Smooth muscle cell of the brain vasculature (primary cell): Measurements from ENCODE around the gene AIDA.

Experiments
- DNase-seq: peaks from one replicate; pipeline ENCODE4 v3.0.0-alpha.2; 2012; ENCODE audit warnings: low read depth, low spot score

AIDA gene

DNA sequence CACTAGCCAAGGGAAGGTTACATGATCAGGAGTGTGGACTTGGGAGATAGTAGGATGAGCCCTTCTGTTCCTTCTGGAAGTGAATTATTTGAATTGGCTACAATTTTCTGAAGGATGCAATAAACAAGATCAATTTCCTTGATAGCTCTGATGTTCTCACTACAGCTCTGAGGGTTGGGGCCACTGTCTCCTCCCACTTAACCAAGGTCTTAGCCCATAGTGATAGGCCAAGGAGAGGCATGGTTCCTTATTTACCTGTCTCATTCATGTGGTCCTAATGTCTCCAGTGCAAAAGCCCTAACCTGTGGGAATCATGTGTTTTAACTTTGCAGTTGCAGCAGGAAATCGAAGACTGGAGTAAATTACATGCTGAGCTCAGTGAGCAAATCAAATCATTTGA, 59.6 kb downstream of the AIDA start:
- DNase-seq, result no peak

DNA sequence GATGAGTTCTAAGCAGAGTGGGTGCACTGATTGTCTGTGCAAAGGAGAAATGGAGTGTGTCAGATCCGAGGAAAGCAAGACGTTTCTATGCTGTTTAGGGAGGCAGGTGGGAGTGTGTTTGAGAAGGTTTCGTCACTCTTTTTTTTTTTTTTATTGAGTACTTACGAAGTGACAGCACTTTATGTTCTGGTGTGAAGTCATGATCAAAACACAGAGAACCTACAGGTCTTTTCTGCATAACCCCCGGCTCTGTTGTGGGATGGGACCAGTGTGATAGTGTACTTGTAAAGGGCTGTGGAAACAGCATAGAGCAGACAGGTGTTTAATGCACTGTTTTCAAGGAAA, 67.7 kb downstream of the AIDA start:
- DNase-seq, result no peak

DNA sequence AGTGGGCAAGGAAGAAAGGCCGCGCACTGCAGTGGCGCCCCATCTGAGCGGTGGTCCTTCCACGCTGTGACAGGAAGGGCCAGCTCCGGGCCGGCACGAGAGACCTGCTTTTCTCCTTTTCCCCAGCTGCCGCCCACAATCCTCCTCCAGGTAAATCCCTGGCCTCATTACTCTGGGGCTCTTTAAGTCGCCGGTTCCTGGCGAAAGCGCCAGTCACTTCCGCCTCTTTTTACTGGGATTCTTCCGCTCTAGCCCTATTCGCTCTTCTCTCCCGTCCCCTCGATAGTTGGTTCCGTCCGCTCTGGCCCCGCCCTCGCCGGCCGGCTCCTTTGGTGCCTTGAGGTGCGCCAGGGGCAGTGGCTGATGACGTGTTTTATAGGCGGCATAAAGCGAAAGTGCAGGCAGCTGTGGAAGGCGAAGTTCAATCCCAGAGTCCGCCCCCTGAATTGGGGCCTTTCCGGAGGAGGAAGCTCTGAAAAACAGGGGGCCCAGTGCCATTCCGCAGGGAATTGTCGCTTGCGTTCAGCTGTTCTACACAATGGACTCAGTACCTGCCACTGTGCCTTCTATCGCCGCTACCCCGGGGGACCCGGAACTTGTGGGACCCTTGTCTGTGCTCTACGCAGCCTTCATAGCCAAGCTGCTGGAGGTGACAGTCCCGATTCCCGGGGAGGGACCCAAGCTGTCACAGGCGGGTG, 68.2 kb downstream of the AIDA start:
- DNase-seq, result peak; percentile 97

DNA sequence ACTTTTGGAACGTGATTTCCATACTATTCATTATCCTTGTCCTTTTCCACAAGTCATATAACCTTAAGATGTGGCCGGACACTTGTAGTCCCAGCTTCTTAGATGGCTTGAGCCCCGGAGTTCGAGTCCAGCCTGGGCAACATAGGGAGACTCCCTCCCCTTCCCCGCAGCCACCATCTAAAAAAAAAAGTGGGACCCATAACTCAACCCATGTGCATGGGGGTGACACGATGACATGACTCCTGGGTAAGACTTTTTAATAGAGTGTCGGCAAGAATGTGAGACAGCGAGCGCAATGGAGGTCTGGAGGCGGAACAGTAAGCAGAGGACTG, 68.7 kb downstream of the AIDA start:
- DNase-seq, result peak; percentile 20

DNA sequence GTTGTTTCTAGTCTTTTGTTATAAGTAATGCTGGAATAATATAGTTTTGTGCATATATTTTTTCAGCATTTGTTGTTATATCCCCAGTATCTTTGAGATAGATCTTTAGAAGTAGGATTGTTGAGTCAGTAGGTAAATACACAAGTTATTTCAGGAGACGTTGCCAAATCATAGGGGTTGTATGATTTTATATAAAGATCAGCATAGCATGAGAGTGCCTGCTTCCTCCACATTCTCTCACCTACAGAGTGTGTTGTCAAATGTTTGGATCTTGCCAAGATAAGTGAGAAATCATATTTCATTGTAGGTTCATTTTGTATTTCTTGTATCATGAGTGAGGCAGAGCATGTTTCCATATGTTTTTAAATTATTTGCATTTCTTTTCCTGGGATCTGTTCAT, 69.8 kb downstream of the AIDA start:
- DNase-seq, result no peak

DNA sequence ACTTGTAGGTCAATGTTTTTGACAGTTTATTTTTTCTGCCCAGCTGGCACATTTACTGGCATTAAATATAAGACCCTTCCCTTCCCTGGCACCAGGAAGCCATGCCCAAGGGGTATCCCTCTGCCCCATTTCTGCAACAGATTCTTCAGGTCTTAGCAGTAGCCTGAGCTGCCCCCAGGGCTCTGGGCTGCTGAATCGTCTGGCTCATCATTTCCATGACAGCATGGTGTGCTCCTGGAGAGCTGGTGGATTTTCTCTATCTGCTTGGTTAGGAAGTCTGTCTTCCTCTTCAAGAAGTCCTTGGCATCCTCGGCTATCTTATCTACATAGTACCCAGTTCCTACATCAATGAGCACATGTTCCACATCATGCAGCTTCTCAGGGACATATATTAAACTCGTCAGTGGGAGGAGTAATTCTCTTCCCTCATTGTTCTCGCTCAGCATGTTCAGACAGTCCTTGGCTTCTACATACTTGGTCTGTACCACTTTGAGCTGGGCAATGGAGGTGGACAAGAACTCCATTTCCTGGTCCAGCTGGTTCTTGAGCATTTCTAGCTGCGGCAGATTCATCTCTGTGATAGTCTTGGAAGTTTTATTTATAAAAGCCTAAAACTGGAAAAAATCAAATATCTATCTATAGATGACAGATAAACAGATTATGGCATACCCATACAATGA, 70.9 kb downstream of the AIDA start:
- DNase-seq, result no peak

DNA sequence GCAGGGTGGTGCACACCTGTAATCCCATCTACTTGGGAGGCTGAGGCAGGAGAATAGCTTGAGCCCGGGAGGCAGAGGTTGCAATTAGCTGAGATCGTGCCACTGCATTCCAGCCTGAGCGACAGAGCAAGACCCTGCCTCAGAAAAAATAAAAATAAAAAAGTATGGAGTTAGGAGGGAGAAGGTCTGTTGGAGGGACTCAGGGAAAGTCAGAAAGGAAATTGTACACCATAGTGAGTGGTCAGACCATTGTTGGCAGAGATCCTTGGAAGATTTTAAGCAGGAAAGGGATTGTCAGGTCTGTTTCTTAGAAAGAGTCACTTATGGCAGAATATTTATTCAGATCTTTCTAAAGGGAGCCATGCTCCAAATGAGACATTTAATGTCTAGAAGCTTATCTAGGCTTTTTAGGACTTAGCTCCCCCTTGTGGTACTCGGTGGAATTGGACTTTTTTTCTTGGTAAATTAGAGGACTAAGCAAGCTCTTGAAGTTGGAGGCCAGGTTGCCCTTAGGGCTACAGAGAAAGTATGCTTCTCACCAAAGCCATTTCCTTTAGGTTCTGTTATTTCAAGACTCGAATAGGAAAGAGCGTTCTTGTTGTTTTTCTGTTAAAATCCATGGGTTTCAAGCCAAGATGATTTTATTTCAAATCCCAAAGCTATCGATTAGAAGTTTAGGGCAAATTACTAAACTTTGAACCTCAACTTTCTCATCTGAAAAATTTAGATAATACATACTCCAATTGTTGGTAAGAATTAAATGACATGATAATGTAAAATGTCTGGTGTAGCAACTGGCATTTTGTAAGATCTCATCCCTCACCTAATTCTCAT, 77.9 kb downstream of the AIDA start:
- peak; percentile 89 for DNase-seq

DNA sequence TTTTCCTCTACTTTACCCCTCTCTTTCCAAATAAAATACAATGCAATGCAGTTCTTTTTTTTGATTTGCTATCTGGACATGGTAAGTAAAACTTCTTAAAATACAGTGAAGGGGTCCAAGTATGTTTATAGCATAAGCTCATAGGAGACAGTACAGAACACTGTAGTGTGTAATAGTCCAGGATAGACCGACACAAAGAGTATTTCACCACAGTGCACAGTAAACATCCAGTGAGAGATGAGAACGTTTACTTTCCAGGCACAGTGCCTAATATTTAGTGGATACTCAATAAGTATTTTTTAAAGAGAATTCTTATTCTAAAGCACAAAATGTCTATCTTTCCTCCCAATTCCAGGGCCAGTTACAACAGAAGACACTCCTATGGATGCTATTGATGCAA, 79.5 kb downstream of the AIDA start:
- no peak for DNase-seq

DNA sequence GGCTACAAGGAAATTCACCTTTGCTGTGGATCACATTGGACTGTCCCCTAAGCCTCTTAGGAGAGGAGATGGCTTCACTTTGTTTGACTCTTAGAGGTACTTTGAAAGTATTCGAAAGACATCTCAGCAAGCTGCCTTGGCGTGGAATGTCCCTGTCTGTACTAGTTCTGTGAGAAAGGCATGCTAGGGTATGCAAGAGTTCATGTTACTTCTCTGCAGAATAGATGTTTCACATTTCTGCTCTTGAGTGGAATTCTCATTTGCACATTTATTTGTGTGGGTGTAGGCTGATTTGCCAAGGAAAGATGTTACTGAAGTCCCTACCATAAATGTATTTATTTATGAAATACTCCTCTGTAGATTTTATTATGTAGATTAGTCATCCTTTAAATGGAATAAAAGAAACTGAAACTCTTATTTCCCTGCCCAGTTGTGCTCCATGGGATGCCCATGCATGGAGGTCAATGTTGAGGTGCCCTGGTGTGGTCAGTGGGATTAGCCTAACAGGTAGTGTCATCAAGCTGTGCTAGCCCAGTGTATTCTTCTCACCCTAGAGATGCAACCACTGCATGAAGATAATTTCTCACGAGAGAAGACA, 80.6 kb downstream of the AIDA start:
- DNase-seq, result no peak

DNA sequence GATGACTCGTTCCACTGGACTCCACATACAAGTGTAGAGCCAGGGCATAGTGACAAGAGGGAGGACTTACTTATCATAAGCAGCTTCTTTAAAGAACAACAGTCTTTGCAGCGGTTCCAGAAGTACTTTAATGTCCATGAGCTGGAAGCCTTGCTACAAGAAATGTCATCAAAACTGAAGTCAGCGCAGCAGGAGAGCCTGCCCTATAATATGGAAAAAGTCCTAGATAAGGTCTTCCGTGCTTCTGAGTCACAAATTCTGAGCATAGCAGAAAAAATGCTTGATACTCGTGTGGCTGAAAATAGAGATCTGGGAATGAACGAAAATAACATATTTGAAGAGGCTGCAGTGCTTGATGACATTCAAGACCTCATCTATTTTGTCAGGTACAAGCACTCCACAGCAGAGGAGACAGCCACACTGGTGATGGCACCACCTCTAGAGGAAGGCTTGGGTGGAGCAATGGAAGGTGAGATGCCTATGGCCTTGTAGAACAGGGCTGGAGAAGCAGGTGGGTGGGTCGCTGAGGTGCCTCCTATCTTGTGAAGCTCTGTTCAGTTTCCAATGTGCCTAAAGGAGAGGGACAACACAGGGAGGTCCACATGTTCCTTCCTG, 82.3 kb downstream of the AIDA start:
- no peak for DNase-seq

DNA sequence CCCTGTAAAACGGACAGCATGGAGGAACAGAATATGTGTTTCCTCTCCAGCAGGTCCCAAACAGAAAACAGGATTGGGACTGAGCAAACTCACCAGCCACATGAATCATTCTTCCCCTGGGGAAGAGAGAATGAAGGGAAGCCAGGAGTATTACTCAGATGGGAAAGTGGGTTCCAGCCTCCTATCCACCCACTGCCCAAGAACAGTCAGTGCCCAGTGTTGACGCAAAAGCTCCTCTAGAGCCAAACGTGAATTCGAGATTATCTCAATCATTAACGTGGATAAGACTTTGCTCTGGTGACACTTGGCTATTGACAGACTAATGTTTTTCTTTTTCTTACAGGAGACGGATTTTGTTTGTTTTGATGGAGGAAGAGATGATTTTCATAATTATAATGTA, 85.1 kb downstream of the AIDA start:
- no peak for DNase-seq

DNA sequence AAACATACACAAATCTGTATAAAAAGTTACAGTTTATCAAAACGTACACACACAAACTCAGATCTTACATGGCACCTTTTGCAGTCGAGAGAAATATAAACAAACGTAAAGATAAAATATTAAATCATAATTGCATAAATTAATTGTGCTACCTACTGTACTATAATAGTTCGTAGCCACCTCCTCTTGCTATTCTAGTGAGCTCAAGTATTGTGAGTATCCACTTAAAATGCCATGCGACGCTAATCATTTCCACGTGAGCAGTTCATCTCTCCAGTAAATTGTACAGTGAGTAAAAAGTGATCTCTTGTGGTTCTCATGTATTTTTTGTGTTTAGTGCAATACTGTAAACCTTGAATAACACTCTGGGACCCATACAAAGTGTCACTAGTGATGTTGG, 88.1 kb downstream of the AIDA start:
- no peak for DNase-seq

DNA sequence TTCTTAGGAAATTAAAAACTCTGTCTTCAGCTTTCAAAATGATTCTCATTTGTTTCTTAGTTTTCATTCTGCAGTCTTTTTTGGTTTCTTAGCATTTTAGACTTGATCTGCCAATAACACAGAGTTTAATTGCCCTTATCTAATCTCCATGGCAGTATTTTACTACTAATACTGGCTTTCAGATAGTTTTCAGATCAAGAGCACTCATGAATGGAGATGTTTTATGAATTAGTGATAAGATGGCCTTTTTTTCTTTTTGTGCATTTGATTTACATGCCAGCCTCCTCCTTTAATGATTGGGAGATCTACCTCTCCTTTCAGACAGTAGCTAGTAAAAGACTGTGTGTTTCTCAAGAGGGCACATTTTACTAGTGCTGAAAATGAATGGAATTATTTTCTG, 88.8 kb downstream of the AIDA start:
- no peak for DNase-seq

DNA sequence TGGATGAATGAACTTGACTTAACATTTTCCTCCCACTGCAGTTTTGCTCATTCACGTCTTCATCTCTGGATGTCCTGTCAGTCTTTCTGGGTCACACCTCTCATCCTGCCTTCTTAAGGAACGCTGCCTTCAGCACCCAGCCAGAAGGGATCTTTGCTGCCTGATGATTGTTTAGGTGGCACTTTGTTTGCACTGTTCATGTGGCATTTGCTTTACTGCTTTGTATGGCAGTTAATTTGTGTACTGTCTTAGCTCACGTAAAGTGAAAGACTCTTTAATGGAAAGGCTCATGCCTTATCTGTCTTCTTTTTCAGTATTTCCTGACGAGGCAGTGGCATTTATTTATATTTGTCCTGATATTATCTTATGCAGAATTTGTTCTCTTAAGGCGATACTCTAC, 89.5 kb downstream of the AIDA start:
- DNase-seq, result no peak

DNA sequence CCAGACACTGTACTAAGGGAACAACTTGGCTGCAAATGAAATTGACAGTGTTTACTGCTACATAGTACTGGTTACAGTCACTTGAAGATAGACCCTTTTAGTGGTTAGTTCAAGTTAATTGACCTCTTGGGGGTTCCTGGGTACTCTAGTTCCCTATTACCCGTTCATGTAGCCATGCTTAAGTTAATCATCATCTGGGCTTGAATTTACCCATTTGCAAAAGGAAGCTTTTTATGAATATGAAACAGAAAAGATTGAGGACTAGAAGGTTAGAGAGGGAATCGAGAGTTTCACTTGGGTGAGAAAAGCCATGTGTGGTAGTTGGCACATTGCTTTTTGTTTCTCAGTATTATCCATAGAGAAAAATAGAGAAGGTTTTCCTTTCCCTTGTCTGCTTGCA, 91.7 kb downstream of the AIDA start:
- no peak for DNase-seq

DNA sequence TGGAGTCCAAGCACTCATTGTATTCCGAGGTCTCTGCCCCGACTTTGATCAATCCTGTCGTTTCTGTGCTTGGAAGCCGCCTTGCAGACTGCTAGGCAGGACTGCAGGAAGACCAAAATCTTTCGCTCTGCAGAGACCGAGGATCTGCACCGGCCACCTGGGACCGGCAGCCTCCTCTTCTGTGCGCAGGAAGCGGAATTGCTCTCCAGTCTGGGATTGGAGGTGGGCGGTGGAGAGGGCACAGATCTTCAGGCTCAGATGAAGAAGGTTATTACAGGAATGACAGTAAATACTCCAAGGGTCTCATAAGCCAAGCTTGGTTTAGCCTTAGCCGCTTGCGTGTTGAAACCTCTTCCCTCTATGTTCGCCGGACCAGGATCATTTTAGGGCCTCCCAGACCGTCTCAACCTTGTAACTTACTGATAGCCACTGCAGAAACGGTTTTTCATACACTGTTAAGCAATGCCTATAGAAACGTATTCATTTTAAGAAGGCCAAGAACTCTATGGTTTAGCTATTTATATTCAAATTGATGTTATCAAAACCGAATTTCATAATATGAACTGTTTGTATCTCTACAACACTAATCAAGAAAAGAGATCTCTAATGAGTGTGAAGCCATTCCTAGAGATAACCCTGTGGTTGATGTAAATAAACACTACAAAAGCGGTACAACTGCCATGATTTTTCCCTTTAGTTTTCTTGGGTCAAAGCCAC, 93.3 kb downstream of the AIDA start:
- no peak for DNase-seq
